Ascending aorta (tissue), 2 donors: ENCODE data around the gene TUBA1A. TPM values are rescaled to one million over a fixed set of nuclear protein-coding genes. Genes with fewer than 3 reads are reported as not detected.
"Not testable (repeated sequence)": the region's sequence is repeated elsewhere in the genome, so short reads cannot be mapped to it uniquely, and the experiment has no call there.

ENCODE experiments used
- DNase-seq, 2 donors: peaks; one replicate each; pipeline ENCODE4 v3.0.0-alpha.2; 2019; ENCODE audit warnings: low spot score in 2 of 2
- H3K27ac ChIP-seq, 2 donors: fragments of 200-600 bp; sonication (generic); one replicate each; pipeline ENCODE4 v1.5.1; 2016 to 2017; ENCODE audit warnings: mild to moderate bottlenecking in 1 of 2
- H3K27me3 ChIP-seq: fragments of 200-600 bp; sonication (generic); one replicate; pipeline ENCODE4 v1.5.1; 2017
- H3K36me3 ChIP-seq, 2 donors: fragments of 200-600 bp; sonication (generic); one replicate each; pipeline ENCODE4 v1.5.1; 2016
- H3K4me1 ChIP-seq, 2 donors: fragments of 200-600 bp; sonication (generic); one replicate each; pipeline ENCODE4 v1.5.1; 2016 to 2017; ENCODE audit warnings: mild to moderate bottlenecking in 1 of 2
- H3K4me3 ChIP-seq, 2 donors: fragments of 200-600 bp; sonication (generic); one replicate each; pipeline ENCODE4 v1.5.1; 2016 to 2017; ENCODE audit warnings: mild to moderate bottlenecking in 1 of 2
- H3K9me3 ChIP-seq, 2 donors: fragments of 200-600 bp; sonication (generic); one replicate each; pipeline ENCODE4 v1.5.1; 2016
- intact Hi-C: fragments of 100-400 bp; cut with DNase I; formaldehyde crosslinking; loops from one replicate; pipeline ENCODE4 v1.15.1; 2023
- total RNA-seq: library from RNA; depleted of rRNA; stranded (reverse); fragments of >200 nt; gene quantifications from one replicate; pipeline ENCODE4 v1.1.0, GENCODE V29; 2016
- TF ChIP-seq, protein P1 (sequence below), 3 experiments: fragments of 200-600 bp in 2 of 3; fragments of 450-650 bp in 1 of 3; sonication (generic) in 2 of 3; IDR thresholded peaks; one replicate each; pipeline ENCODE4 v1.5.1; 2016 to 2019; ENCODE audit warnings: antibody characterized with exemption in 3 of 3, mild to moderate bottlenecking in 1 of 3, moderate library complexity in 1 of 3

The TUBA1A gene
- total RNA-seq, 1 donor from 2014 or later: 214 TPM

DNA sequence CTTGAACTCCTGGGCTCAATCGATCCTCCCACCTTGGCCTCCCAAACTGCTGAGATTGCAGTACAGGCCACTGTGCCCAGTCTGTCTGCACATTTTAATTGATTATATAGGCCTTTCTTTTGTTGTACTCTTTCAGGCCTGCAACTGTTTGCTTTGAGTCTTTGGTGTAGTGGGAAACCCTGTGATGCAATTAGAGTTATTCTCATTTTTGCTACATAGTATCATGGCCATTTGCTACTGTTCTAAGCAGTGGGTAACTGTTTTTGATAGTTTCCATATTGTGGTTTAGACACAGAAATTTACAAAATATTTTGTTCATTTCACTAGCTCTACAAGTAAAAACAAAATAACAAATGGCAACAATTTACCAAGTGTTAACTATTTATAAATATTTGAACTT is 51.4 kb downstream of the TUBA1A start:
- H3K4me1 ChIP-seq: peaks cover 0 to 11% of the 10 kb centered on the region in 2 donors
- TF ChIP-seq, protein P1, sequence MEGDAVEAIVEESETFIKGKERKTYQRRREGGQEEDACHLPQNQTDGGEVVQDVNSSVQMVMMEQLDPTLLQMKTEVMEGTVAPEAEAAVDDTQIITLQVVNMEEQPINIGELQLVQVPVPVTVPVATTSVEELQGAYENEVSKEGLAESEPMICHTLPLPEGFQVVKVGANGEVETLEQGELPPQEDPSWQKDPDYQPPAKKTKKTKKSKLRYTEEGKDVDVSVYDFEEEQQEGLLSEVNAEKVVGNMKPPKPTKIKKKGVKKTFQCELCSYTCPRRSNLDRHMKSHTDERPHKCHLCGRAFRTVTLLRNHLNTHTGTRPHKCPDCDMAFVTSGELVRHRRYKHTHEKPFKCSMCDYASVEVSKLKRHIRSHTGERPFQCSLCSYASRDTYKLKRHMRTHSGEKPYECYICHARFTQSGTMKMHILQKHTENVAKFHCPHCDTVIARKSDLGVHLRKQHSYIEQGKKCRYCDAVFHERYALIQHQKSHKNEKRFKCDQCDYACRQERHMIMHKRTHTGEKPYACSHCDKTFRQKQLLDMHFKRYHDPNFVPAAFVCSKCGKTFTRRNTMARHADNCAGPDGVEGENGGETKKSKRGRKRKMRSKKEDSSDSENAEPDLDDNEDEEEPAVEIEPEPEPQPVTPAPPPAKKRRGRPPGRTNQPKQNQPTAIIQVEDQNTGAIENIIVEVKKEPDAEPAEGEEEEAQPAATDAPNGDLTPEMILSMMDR (IDR thresholded peaks at IDR 0.05): no peak

DNA sequence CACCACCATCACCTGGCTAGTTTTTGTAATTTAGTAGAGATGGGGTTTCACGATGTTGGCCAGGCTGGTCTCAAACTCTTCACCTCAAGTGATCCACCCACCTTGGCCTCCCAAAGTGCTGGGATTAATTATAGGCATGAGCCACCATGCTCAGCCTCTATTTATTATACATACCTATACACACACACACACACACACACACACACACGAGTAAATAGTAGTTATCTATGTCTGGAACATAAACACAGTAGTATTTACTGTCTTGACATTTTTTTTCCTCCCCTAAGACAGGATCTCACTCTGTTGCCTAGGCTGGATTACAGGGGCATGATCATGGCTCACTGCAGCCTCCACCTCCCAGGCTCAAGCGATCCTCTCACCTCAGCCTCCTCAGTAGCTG is 51.9 kb downstream of the TUBA1A start:
- peaks cover 0 to 11% of the 10 kb centered on the region in 2 donors for H3K4me1 ChIP-seq
- H3K9me3 ChIP-seq, H3K27ac ChIP-seq, intact Hi-C loops, H3K36me3 ChIP-seq, DNase-seq, H3K4me3 ChIP-seq, H3K27me3 ChIP-seq: not testable (repeated sequence)

More for the DNA sequence above, 51.4 kb downstream of the TUBA1A start:
- H3K27me3 ChIP-seq: no peaks in the 10 kb centered on the region
- H3K36me3 ChIP-seq: no peaks in the 10 kb centered on the region
- intact Hi-C loops: no loop called here
- H3K4me3 ChIP-seq: no peak overlapping the region
- no peaks in the 10 kb centered on the region for H3K9me3 ChIP-seq
- no peak overlapping the region for H3K27ac ChIP-seq
- no peak for DNase-seq

Other genes starting within 250 kb of the TUBA1A start
- 68.4 TPM for gene ARF3, start 231.6 kb downstream of the TUBA1A start, total RNA-seq
- 0.85 TPM for gene WNT10B, start 217.3 kb downstream of the TUBA1A start, total RNA-seq
- gene WNT1, start 210.8 kb downstream of the TUBA1A start, total RNA-seq: not detected
- gene DDN, start 189.7 kb downstream of the TUBA1A start, total RNA-seq: not detected
- gene PRKAG1, start 170.3 kb downstream of the TUBA1A start, total RNA-seq: 32.8 TPM
- gene KMT2D, start 128.3 kb downstream of the TUBA1A start, total RNA-seq: 106 TPM
- not detected for gene RHEBL1, start 119.1 kb downstream of the TUBA1A start, total RNA-seq
- gene DHH, start 94.3 kb downstream of the TUBA1A start, total RNA-seq: 31.5 TPM
- gene LMBR1L, start 78.2 kb downstream of the TUBA1A start, total RNA-seq: 74.2 TPM
- 1,333 TPM for gene TUBA1B, start 57.7 kb downstream of the TUBA1A start, total RNA-seq
- gene TUBA1C, start 76.0 kb upstream of the TUBA1A start, total RNA-seq: 370 TPM
- gene PRPH, start 106.1 kb upstream of the TUBA1A start, total RNA-seq: not detected
- gene TROAP, start 134.2 kb upstream of the TUBA1A start, total RNA-seq: not detected
- gene C1QL4, start 148.1 kb upstream of the TUBA1A start, total RNA-seq: not detected
- gene DNAJC22, start 157.8 kb upstream of the TUBA1A start, total RNA-seq: not detected
- 13.8 TPM for gene SPATS2, start 178.4 kb upstream of the TUBA1A start, total RNA-seq